Keratinocyte (primary cell): Measurements from ENCODE around the gene LAMA3.

Experiments
- EZH2 ChIP-seq: IDR thresholded peaks from one replicate; pipeline ENCODE4 v1.6.1; 2012; ENCODE audit warnings: inconsistent platforms, mild to moderate bottlenecking, low read length, moderate library complexity
- TF ChIP-seq, protein P1 (sequence below), 3 experiments: IDR thresholded peaks in 1 of 3; conservative IDR thresholded peaks in 1 of 3; optimal IDR thresholded peaks in 1 of 3; 2 replicates in 2 of 3; 3 replicates in 1 of 3; pipeline versions ENCODE3 to v1.5.1; 2011; ENCODE audit warnings: low read length in 3 of 3, mild to moderate bottlenecking in 3 of 3, moderate library complexity in 2 of 3, control low read depth in 1 of 3, inconsistent platforms in 1 of 3; ENCODE audit not compliant: insufficient read depth in 2 of 3; ENCODE audit errors: extremely low read depth in 1 of 3

DNA sequence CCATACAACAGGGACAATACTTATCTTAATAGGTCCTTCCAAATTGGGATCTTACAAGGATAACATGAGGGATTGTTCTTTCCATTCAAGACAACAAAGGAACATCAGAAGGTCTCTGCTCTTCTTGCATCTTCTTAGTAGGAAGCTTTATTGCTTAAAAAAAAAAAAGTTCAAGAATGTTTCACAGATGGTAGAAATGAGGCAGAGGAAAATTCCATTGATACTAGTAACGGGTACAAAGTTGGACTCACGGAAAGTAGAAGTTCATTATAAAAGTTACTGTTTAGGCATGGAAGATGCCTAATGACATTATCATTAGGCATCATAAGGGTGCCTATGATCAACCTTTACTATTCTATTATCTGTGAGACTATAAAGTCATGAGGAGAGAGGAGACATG lies 136.2 kb downstream of the LAMA3 start:
- no peak for TF ChIP-seq EZH2
- TF ChIP-seq, protein P1, sequence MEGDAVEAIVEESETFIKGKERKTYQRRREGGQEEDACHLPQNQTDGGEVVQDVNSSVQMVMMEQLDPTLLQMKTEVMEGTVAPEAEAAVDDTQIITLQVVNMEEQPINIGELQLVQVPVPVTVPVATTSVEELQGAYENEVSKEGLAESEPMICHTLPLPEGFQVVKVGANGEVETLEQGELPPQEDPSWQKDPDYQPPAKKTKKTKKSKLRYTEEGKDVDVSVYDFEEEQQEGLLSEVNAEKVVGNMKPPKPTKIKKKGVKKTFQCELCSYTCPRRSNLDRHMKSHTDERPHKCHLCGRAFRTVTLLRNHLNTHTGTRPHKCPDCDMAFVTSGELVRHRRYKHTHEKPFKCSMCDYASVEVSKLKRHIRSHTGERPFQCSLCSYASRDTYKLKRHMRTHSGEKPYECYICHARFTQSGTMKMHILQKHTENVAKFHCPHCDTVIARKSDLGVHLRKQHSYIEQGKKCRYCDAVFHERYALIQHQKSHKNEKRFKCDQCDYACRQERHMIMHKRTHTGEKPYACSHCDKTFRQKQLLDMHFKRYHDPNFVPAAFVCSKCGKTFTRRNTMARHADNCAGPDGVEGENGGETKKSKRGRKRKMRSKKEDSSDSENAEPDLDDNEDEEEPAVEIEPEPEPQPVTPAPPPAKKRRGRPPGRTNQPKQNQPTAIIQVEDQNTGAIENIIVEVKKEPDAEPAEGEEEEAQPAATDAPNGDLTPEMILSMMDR (optimal IDR thresholded peaks at IDR 0.05 in 1 of 3, IDR thresholded peaks at IDR 0.05 in 1 of 3, conservative IDR thresholded peaks at IDR 0.05 in 1 of 3; ENCODE audit: extremely low read depth in 1 of 3, insufficient read depth in 2 of 3, low read length in 3 of 3): no peak
